ENCODE measurements around the gene ZNF521. TPM values are rescaled to one million over a fixed set of nuclear protein-coding genes. Genes with fewer than 3 reads are reported as not detected.
A peak's percentile ranks its signal among the peaks of the same experiment; 100 is the strongest.

ZNF521 gene
- total RNA-seq, 1 donor: 169 TPM

GRCh38 chr18:25340762-25341161, 11.2 kb downstream of the ZNF521 start:
- no peak for DNase-seq (ENCODE audit: low read depth in 2 of 3, low spot score in 2 of 3)

GRCh38 chr18:25335676-25336075, 16.3 kb downstream of the ZNF521 start:
- DNase-seq (ENCODE audit: low read depth in 2 of 3, low spot score in 2 of 3): no peak

GRCh38 chr18:25335062-25335461, 16.9 kb downstream of the ZNF521 start:
- no peak for DNase-seq (ENCODE audit: low read depth in 2 of 3, low spot score in 2 of 3)

DNA sequence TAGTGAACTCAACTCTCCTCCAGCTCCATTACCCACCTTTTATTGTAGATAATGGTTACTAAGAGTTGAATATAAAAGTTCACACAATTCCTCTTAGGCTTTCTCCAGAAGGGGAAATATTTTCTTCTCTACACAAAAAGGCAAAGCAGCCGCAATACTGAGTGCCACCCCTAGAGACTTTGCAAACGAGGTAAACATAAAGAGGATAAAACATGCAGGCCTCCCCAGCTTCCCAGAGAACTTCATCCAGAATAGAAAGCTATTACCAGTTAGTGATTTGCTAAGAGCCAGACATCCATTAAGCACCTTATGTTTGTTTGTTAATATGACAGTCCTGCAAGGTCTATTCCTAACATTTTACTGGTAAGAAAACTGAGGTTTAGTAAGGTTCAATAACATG, 17.4 kb downstream of the ZNF521 start:
- DNase-seq (ENCODE audit: low read depth in 2 of 3, low spot score in 2 of 3): no peak

- DNase-seq (ENCODE audit: low read depth in 2 of 3, low spot score in 2 of 3): no peak
These were observed 20.0 kb downstream of the ZNF521 start for GRCh38 chr18:25332002-25332401.

- DNase-seq (ENCODE audit: low read depth in 2 of 3, low spot score in 2 of 3): no peak
These were observed 22.2 kb downstream of the ZNF521 start for GRCh38 chr18:25329783-25330182.

DNA sequence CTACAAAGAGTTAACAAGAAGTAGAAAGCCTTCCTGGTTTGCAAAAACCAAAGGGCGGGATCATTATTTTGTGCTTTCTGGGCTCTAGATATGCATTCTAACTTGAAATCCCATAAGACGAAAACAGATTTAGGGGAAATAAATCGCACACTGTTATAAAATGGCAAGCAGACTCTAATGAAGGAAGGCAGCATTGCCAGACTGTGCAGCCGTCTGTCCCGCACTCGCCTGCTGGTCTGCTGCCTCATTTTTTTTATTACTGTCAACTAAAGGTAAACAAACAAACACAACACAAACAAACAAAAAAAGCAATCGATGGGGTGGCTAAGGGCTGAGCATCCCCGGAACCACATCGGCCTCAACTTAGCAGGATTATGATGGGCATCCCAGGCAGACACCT, 24.4 kb downstream of the ZNF521 start:
- no peak for DNase-seq (ENCODE audit: low read depth in 2 of 3, low spot score in 2 of 3)

- DNase-seq (ENCODE audit: low read depth in 2 of 3, low spot score in 2 of 3): no peak
These were observed 25.5 kb downstream of the ZNF521 start for GRCh38 chr18:25326361-25326952.

DNA sequence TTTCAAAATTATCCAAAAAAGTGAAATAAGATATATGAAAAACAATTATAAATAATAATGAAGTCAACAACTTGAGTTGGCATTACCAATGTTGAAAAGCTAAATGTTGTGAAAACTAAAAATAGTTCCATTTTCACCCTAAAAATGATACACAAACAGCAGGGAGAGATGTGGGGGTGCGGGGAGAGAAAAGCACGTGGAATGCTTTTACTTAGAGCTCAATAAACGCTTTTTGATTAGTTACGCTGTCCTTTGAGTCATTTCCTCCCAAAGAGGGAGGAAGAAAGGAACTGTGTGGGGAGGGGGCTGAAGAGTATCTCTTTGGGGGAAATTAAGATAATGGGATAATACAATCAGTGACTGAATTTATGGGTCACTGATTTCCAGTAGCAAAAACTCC, 29.2 kb downstream of the ZNF521 start:
- no peak for DNase-seq (ENCODE audit: low read depth in 2 of 3, low spot score in 2 of 3)

DNA sequence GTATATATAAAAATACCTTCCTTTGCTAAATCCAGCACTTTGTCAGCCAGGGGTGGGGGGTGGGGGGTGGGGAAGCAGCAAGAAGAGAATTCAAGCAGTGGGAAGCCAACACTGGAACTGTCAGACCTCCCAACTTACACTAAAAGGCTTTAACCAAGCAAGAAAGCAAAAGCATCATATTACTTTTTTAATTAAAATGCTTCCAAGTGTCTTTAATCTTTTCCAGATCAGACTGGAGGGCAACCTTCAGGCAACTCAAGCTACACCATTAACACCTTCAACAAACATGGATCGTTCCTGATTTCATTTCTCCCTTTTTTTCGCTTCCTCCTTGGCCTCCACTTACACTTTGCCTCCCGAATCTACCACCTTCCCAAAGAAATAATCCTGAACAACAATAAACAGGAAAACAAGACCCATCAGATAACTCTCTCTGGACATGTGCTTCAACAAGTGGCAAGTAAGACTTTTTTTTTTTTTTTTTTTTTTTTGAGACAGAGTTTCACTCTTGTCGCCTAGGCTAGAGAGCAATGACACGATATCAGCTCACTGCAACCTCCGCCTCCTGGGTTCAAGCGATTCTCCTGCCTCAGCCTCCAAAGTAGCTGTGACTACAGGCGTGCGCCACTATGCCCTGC, 35.5 kb downstream of the ZNF521 start:
- DNase-seq (ENCODE audit: low read depth in 2 of 3, low spot score in 2 of 3): no peak

DNA sequence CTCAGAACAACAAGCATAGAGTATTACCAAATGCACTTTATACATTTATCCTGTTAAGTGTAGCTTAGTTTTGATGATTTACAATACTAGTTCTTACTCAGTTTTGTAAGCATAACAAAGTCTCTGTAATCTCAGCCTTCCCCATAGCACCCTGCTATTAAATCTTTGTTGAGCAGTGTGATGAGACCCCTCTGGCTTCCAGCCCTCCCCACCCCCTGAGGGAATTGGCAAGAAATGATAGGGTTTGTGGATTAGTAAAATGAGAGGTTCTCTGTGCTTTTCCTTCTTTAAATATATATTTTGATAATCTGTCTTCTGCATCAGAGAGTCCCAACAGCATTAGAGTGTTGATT, 37.2 kb downstream of the ZNF521 start:
- no peak for DNase-seq (ENCODE audit: low read depth in 2 of 3, low spot score in 2 of 3)

DNA sequence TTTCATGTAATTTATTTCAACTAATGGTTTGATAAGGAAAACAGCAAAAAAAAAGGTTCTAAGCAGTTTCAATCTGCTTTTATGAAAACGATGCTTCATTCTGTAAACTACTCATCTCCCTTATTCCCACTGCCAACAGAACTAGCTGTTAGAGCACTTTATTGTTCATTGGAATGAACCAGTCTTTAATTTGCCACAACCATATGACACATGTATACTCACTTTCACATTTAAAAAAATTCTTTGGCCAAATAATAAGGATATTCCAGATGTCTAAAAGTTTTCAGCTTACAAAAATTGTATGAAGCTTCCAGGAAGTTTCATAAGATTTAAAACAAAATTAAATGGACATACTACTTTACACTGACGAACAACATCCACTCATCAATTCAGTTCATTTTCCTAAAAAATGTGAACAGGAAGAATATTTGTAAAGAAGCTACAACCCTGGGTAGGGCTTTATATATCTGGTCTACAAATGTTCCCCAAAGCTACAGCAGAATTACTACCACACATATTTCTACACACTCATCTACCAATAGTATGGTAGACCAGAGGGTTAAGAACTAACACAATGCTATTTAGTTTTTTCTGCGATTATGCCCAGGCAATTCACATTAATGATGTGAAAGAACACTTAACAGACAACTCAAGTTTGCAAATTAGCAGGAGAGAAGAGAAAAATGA, 37.7 kb downstream of the ZNF521 start:
- no peak for DNase-seq (ENCODE audit: low read depth in 2 of 3, low spot score in 2 of 3)

GRCh38 chr18:25313268-25313667, 38.7 kb downstream of the ZNF521 start:
- no peak for DNase-seq (ENCODE audit: low read depth in 2 of 3, low spot score in 2 of 3)

- peak in 2 of 3 donors; percentile 64 to 73 for DNase-seq (ENCODE audit: low read depth in 2 of 3, low spot score in 2 of 3)
These were observed 41.9 kb downstream of the ZNF521 start for GRCh38 chr18:25310045-25310444.

DNA sequence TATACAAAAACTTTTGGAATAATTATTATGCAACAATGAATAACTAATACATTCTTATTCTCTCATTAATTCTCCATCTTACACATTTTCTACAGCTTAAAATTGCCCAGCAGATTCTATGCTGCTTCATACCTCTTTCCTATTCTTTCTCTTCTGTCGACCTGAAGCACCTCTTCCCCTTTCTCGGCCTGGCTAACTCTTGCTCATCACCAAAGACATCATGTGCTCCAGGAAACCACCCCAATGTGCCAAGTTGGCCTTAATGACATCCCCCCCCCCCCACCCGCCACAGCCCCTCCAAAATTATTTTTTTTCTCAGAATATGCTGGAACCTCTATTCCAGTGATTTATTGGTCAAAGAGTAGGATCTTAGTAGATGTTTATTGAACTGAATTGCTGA, 43.6 kb downstream of the ZNF521 start:
- peak in 1 of 3 donors; percentile 45 for DNase-seq (ENCODE audit: low read depth in 2 of 3, low spot score in 2 of 3)

DNA sequence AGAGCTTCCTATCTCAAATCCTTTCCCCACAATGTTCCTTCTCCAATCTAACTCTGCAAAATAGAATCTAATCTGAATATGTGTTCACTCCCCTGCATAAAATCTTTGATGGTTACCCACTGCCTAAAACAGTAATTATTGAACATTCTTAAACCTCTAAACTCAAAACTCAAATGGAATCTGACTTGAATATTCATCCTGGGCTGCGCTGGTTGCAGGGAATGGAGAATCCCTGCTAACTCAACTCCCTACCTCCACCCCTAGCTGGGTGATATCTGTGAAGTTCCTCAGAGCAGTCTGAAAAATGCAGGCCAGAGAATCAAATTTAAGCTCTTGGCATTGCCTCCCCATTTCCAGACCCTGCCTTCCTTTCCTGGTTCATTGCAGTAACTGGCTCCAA, 44.8 kb downstream of the ZNF521 start:
- no peak for DNase-seq (ENCODE audit: low read depth in 2 of 3, low spot score in 2 of 3)

GRCh38 chr18:25306671-25307070, 45.3 kb downstream of the ZNF521 start:
- DNase-seq (ENCODE audit: low read depth in 2 of 3, low spot score in 2 of 3): no peak

DNA sequence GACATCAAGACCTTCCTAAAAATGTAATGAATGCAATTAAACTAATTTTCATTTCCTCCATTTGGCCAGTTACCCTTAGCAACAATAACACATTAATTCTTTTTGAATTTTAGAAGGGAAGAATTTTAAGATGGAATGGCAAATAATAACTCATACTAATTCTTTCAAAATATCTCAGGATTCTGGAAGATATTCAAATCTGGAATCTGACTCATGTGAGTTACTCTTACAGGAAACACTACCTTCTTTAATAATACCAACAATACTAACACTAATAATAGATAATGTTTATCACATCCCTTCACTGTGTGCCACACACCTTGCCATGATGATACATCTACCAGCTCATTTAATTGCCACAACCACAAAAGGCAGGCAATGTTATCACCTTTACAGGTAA, 46.4 kb downstream of the ZNF521 start:
- no peak for DNase-seq (ENCODE audit: low read depth in 2 of 3, low spot score in 2 of 3)

- DNase-seq (ENCODE audit: low read depth in 2 of 3, low spot score in 2 of 3): no peak
These were observed 51.5 kb downstream of the ZNF521 start for GRCh38 chr18:25300492-25300891.

DNA sequence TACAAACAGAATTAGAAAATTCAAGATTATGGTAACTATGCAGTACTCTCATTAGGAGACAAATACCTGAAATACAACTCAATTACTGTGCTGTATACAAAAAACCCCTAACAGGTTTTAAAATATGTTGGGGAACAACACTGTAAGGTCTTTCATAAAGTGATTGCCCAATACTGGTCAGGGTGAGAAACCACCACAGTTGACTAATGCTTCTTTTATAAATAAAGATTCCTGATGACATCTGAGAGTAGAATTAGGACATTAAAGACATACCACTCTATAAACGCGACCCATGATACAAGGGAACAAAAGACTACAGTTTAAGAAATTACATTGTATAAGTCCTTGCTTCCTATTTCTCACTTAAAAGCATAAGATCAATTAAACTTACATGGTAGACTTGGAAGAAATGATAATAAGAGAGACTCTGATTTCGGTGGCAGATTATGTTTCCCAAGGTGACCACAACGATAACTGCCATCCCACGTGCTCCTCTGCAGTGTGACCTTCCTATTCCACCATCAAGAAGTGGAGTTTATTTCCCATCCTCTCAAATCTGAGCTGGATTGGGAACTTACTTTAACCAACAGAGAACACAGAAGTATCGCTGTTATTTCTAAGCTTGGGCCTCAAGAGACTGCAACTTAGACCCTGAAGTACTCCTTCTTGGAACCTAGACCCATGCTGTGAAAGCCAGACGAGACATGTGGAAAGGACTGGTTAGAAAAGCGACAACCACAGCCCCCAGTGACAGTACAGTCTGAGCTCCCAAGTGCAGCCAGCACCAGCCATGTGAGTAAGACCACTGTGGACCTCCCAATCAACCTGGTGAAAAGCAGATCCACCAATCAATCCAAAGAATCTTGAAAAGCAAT, 52.3 kb downstream of the ZNF521 start:
- peak in 1 of 3 donors; percentile 39 for DNase-seq (ENCODE audit: low read depth in 2 of 3, low spot score in 2 of 3)

DNA sequence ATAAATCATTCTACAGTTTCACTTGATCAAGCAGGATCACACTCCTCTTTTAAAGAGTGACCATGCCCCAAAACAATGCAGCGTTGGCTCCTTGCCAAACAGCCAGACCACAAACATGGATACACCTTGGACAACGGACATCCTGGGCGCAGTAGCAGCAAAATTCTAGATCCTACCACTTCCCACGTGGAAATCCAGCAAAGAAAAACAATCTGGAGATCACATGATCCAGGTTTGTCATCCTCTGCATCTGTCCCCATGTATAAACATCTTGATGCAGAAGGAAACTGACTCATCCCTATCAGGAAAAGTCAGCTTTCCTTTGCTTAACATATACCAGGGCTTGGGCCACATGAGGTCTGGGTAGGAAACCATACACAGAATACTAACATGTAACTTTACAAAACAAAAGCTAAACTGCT, 53.1 kb downstream of the ZNF521 start:
- DNase-seq (ENCODE audit: low read depth in 2 of 3, low spot score in 2 of 3): peak in 2 of 3 donors; percentile 90 to 93

Data from hematopoietic multipotent progenitor cell (in vitro differentiated cells).